Lung microvascular endothelial cell (primary cell): ENCODE measurements around the gene ARMC2. TPM values are rescaled to one million over a fixed set of nuclear protein-coding genes. Genes with fewer than 3 reads are reported as not detected.
"Not testable (repeated sequence)": the region's sequence is repeated elsewhere in the genome, so short reads cannot be mapped to it uniquely, and the experiment has no call there.

ENCODE experiments used
- DNase-seq, 2 donors: peaks; one replicate each; pipeline versions ENCODE4 v3.0.0 to v3.0.0-alpha.2; 2010; ENCODE audit warnings: low read depth in 2 of 2
- total RNA-seq: library from RNA; depleted of rRNA; stranded (reverse); fragments of >200 nt; gene quantifications from 2 replicates; pipeline ENCODE4 v1.2.1, GENCODE V29; 2014

ARMC2 gene
- total RNA-seq, 1 donor from 2014 or later, result 0.99 TPM

DNA sequence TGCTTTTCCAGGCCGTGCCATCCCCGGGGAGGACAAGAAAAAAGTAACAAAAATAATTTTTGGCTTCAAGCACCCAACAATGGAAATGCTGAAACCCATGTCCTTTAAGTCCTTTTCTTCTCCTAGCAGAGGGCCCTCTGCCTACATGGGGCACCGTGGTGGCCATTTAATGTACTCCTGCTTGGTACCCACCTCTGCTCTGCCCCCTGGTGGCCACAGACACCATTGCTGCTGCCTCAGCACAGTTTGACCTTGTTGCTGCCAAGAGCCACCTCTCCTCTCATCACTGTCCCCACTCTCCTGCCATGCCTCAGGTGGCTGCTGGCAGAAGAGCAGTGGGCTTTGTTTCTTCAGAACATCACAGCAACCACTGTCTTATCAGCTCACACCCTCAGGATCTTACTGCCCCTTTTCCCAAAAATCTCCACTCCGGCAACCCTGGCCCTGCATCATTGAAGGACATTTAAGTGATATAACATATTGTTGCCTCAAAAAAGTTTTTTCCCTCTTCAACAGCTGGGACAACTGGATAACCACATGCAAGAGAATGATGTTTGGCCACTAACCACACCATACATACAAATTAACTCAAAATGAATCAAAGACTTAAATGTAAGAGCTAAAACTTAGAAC, 12.9 kb upstream of the ARMC2 start:
- peak; percentile 87 to 92 for DNase-seq

DNA sequence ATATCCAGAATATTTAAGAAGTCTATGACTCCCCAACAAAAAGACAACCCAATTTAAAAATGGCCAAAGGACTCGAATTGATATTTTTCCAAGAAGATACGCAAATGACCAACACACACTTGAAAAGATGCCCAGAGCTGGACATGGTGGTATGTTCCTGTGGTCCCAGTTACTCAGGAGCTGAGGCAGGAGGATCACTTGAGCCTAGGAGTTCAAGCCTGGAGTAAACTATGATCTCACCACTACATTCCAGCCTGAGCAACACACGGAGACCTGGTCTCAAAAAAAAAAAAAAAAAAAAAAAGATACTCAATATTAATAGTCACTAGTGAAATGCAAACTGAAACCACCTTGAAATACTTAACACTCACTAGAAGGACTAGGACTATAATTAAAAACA, 12.2 kb upstream of the ARMC2 start:
- no peak for DNase-seq

DNA sequence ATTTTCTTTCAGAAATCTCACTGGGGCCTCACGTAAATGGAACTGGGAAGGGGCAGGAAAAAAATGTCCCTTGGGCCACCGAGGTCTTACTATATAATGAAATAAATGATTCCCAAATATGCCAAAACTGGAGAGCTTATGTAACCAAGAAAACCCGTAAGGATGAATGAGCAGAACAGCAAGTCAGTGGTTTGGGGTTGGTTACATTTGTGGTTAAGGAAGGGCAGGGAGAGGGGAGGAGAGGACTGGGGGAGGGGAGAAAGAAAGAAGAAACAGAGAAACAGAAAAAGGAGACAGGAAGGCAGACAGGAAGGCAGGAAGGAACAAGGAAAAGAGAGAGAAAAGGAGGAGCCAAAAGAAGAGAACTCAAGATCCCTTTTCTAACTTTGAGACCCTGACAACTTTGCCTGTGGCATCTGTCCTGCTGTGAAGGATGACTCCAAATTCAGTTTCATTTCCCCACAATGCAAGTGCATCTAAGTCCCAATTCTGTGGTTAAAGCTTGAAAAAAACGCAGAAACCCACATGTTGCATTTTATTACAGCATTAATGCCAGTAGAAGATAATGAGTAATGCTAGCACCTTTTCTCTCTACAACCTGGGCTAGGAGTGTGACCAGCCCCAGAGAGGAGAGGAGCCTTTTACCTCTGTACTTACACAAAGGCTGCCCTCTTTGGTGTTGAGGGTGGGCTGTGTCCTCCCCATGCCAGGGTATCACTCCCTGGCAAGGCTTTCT, 10.8 kb upstream of the ARMC2 start:
- DNase-seq, result no peak

DNA sequence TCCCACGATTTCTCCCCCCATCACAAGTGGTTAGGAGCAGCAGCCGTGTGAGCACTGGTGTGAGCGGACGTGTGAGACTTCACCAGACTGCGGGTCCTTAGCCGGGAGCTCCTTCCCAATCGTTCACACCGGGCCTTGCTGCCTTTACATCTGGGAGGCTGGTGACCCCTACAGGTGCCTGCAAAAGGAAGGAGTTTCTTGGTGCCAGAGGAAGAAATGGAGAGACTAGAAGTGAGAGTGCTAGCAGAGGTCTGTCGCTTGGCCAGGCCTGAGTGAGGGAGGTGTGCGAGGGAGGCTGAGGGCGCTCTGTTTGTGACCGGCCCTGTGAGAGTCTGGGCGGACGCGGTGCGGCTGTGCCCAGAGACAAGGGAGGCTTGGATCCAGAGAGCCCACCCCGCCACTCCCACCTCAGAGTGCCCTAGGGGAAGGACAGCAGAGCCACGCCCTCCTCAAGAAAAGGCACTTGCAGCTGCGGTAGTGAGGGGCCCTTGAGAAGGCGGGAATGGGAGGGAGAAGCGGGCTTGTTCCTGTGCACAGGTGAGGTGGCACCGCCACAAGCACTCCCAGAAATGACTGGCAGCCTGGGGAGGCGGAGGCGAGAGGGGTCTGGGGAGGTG, 10.0 kb upstream of the ARMC2 start:
- DNase-seq, result peak; percentile 8 to 9

DNA sequence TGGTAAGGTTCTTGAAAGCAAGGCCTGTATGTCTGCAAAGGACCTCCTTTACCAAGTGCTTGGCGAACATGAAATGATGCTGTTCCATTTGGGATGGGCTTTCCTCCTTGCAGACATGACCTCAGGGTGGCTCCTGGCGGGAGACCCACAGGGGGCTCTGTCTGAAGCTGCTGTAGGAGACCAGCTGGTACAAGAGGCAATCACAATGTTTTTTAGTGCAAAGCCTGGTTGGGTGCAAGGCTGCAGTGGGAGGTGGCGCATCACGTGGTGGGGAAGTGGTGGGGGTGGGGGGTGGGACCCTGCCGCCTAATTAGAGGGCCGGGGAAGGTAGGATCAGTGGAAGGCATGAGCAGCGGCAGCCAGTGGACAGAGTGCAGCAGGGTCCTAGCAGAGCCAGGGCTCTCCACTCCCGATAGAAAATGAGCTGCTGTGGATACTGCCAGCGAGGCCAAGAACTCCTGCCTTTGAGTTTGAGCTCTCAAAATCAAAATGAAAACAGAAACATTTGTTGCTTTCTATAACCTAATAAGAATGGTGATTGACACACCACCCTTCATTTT, 9.1 kb upstream of the ARMC2 start:
- DNase-seq, result no peak

DNA sequence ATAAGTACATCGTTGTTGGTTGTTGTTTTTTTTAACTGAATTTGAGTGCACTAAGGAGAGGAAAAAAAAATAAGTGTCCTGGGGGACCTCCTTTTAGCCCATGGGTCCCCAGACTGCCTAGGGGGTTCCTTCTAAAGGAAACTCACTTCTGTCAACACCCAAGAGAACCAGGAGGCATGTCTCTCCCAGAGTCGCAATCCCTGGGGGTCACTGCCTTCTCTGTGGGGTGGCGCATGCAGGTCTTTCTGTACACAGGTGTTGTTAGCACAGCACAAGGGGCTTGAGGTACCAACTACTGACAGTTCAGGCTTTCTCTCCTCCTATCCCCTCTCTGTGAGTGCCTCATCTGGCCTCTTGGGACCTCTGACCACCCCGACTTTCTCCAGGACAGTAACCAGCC, 7.3 kb upstream of the ARMC2 start:
- DNase-seq, result no peak

DNA sequence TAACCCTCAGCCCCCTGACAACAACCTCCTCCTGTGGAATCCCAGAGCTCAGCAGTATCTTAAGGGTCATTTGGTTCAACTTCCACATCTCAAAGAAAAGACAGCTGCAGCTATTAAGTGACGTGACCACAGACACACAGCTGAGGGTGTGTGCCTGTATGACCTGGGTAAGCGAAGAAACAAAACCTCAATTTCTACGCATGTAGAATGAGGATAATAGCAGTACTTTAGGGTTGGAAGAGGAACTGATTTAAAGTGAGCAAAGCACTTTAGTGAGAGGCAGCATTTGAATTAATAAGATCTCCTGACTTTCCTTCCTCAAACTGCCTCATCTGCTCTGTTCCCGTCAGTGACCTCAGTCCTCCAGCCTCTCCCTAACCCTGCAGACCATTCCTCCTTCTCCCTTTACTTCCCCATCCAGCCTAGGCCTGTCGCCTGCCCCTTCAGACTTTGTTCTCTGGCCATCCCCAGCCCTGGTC, 6.8 kb upstream of the ARMC2 start:
- DNase-seq, result no peak

DNA sequence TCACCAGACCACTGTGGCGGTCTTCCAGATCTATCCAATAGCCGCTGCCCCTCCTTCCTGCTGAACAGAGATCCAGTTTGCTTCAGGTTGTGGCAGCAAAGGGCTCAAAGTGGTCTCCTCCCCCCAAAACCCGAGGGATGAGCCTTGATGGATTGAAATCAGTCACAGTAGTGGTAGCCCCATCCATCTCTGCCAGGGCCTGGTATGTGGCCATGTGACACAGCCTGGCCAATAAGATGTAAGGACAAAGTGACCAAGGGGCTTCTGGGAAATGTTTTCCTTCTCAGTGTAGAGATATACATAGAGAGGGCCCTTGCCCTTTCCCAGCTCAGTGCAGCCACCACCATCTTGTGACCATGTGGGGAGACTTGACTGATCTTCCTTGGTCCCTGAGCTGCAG, 4.1 kb upstream of the ARMC2 start:
- no peak for DNase-seq

DNA sequence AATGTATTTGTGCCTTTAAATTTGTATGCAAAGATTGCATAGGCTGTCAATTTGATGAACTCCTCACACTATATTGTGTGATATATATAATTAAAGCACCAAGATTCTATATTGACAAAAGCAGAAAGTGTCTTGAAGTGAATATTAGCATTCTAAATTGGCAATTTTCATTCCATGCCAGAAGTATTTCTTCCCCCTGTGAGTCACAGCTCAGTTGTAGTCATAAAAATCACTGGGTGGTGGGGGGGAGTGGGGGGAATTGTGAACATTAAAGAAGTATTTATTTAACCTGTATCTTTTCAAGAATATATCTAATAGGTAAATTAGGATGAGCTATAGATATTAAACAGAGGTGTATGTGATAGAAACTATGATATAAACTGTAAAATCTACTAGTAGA, 3.1 kb upstream of the ARMC2 start:
- DNase-seq, result no peak

DNA sequence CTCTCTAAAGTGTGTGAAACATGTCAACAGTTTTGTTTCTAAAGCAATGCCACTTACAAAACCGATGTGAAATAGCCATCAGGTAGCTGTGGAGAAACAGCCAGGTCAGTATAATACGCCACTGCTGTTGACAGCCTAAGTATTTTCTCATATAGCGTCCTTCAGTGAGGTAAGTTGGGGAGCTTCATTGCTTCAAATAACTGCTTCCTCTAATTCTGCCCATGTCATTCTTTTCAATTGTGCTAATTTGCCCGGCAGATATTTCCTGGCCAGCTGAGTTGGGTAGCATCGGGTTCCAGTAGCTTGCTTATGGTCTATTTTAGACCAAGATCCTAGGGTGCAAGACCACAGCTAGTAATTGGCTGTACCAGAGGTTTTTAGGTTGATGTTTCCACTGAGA, 2.1 kb upstream of the ARMC2 start:
- no peak for DNase-seq

DNA sequence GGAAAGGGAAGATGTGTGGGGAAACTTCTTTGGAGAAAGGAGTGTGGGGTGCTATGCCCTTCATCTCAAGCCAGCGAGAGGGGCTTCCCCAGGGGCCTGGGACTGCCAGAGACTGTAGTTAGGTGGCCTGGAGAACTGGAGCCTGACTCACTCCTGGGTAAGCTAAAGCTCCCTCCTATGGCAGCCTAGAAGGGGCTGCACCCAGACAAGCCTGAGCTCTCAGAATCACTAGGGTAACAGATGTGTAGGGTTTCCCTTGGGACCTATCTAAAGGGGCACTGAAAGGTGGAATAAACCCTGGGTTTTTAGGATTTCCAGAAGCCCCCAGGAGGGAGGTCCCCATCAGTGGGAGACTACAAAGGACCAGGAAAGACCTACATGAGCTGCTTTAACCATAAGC, 1.6 kb upstream of the ARMC2 start:
- no peak for DNase-seq

DNA sequence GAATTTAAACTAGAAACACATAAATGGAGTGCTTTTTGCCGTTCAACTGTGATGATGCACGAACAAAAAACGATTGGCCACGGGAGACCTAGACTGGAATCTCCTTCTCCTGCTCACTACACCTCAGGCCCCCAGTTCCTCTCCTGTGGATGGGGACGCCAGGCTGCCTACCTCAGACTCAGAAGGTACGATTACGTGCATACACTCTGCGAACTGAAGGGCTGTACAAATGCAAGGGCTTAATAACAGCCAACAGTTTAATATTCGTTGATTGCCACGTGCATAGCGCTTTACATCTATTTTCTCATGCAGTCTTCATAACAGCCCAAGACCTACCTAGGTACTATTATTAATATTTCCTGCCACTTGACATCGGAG, 495 bp upstream of the ARMC2 start:
- no peak for DNase-seq

DNA sequence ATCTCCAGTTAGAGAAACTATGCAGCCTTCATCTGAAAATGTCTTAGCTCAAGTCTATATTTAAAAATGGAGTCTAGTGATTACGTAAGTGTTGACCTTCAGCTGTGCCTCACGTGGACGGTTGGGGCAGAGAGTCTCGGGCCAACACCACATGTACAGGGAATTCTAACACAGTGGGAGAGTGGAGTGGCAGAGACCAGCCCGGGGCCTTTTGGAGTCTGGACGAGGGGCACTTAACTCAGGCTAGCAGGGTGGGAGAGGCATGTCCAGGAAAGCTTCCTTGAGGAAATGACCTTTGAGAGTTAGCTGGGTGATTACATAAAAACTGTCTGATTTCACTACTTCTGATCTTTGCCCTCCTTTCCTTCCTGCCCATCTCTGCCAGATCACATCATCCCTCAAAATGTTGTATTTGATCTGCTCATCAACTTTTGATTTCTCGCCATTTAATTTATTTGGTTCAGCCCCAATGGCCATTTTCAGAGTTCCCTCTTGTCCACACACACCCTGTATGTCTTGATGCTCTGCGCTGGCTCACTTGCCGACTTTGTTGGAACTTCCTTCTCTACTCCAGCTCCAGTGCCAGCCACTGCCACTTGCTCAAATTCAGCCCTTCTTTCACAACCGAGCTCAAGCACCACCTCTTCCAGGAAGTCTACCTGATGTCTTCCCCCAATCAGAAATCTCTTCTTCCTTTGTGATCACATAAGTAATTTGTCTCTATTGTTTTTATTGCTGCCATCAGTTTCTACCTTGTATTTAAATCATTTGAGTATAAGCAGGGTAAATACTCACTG, 2.6 kb downstream of the ARMC2 start:
- DNase-seq, result peak; percentile 14 to 60

DNA sequence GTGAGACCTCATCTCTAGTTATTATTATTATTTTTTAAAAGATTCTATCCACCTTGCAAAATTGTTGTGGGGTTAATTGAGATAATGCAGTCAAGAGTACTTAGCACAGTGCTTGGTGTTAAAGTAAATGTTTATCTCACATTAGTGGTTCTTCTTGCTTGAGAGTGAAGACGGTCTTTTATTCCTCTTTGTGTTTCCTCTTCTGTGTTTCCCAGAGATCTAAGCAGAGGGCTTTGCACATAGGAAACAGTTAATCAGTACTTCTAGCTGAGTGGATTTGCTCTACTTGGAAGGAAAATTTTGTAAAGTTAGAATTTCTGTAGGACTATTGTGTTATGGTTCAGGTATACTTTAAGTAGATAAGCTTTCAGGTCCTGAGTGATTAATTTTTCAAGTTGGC, 3.5 kb downstream of the ARMC2 start:
- no peak for DNase-seq

DNA sequence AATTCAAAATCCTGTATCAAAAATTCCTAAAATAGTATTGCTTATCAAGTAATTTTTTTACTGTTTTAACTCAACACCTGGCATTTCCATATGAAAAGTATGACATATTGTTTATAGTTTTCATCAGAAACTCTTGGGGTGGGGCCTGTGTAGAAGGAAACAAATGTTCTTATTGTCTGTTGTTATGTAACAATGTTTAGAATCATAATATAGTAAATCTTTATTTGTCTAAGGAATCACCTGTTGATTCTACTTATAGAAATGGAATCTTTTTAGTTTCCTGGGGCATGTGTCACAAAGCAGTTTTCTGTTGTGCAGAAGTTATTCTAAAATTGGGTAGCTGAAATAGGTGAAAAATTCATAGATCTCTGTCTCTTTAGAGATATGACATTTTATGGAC, 4.9 kb downstream of the ARMC2 start:
- no peak for DNase-seq

DNA sequence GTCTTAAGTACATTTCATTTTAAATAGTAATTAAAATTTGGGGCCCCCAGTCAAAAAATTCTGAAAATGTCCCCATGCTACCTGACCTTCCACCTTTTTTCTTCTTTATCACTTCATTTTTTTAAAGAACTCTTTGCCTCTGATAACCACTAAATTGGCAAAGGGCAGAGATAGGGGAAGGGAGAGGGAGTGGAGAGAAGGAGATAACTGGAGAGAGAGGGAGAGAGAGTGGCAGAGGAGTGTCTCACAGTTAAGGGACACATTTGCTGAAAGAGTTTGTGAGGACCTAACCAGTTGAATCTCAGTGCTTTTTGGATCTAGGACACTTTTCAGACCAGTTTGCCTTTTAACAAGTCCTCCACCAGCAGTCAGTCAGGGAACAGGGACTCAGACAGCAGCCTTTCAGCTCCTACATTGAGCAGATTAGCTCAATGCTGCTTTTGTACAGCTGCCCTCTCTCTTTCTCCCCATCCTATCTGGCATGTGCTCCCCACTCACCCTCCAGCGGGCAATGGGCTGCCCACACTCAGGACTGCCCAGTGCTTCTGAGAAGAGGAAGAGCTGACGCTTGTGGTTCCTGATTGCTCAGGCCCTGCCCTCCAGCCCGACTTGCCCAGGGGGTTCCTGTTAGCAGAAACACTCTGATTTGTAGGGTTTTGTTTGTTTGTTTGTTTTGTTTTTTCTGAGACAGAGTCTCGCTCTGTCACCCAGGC, 14.4 kb downstream of the ARMC2 start:
- DNase-seq, result no peak

DNA sequence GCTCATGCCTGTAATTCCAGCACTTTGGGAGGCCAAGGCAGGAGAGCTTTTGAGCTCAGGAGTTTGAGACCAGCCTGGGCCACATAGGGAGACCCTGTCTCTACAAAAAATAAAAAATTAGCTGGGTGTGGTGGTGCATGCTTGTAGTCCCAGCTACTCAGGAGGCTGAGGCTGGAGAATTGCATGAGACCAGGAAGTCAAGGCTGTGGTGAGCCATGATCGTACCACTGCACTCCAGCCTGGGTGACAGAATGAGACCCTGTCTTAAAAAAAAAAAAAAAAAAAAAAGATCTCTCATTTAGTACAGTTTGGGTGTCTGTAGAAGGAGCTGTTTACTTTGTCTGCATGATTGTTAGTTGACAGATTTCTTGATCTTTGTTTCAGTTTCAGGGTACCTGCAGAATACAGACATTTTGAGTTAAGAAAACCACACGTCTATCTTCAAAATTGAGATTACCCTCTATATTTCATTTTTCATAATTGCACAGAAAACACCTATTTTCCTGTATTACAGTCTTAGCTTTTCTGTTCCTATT, 17.6 kb downstream of the ARMC2 start:
- not testable (repeated sequence) for DNase-seq

DNA sequence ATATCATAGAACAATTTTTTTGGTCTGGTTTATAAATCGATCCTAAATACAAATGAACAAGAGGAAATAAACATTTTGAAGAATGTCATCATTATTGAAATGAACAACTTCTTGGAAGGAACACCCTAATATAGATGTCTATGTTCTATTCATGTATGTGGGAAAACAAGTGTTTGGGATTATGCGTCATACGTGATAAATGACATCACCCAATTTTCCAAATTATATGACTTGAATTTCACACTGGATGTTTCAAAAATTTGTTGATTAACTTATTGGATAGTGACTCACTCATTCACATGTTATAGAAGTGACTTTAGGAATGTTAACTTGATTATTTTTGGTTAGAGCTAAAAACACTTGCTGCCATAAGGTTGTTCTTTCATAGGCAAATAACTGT, 18.6 kb downstream of the ARMC2 start:
- no peak for DNase-seq

DNA sequence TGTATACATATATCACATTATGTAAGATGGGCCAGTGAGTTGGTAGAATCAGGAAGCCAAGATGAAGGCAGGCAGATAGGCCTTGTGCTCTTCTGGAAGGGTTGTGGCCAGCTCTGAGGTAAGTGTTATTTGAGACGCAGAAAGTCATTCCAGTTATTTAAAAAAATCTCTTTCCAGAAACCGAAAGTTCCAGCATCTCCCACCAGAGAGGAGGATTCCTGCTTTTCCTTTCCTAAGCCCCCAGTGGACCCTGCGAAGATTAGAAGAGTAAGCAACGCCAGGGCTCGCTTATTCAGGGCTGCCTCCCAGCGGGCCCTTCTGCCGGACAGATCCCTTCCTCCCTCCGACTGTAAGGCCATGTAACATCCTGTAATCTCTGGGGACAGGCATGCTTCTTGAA, 20.4 kb downstream of the ARMC2 start:
- no peak for DNase-seq

DNA sequence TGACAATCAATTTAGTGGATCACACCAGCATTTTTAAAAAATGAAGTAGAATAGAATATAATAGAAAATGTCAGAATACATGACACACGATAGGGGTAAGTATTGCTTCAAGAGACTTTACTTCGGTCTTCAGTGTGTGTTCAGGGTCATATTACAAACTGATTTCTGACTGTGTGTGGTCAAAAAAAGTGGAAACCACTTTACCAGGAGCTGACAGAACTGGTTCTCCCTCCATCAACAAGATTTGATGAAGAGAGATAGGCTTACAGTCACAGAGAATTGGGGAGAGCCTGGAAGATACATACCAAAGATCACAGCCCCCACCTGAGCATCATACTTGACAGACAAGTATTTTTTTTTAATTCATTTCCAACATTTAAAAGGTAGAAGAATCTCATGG, 21.7 kb downstream of the ARMC2 start:
- DNase-seq, result no peak

DNA sequence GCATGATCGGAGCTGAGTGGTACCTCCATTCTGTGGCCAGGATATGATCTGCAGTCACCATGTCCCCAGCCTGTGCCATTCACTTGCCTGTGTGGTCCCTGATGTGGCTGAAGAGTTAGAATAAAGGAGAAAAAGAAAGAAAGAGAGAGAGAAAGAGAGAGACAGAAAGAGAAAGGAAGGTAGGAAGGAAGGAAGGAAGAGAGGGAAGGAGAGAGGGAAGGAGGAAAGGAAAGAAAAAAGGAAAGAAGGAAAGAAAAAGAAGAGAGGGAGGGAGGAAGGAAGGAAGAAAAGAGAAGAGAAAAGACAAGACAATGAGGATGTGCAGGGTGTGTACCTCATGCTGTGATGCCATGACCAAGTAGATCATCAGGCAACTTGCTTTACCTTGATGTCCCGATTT, 22.1 kb downstream of the ARMC2 start:
- DNase-seq, result no peak
